Immature natural killer cell (primary cell): ENCODE measurements around the gene MCOLN1. TPM values are rescaled to one million over a fixed set of nuclear protein-coding genes. Genes with fewer than 3 reads are reported as not detected.
A peak's percentile ranks its signal among the peaks of the same experiment; 100 is the strongest.

Experiments used
- DNase-seq, 3 donors: peaks; one replicate each; pipeline ENCODE4 v3.0.0; 2022; ENCODE audit warnings: mixed read lengths in 1 of 3
- H3K27ac Mint-ChIP-seq, 6 donors: one replicate each; pipeline ENCODE4 v1.8.0; 2020; ENCODE audit warnings: mixed read lengths in 6 of 6, mild to moderate bottlenecking in 5 of 6, inconsistent platforms in 4 of 6, moderate library complexity in 3 of 6
- H3K27me3 Mint-ChIP-seq, 3 donors: one replicate each; pipeline ENCODE4 v1.8.0; 2020 to 2021; ENCODE audit warnings: low read depth in 3 of 3, mild to moderate bottlenecking in 3 of 3, mixed read lengths in 3 of 3, moderate library complexity in 3 of 3, inconsistent platforms in 1 of 3
- H3K36me3 Mint-ChIP-seq, 3 donors: one replicate each; pipeline ENCODE4 v1.8.0; 2020; ENCODE audit warnings: mixed read lengths in 3 of 3, inconsistent platforms in 2 of 3, mild to moderate bottlenecking in 2 of 3
- H3K4me1 Mint-ChIP-seq, 2 donors: one replicate each; pipeline ENCODE4 v1.8.0; 2020; ENCODE audit warnings: inconsistent platforms in 2 of 2, mild to moderate bottlenecking in 2 of 2, mixed read lengths in 2 of 2, moderate library complexity in 1 of 2
- H3K4me3 Mint-ChIP-seq, 5 donors: one replicate each; pipeline ENCODE4 v1.8.0; 2020; ENCODE audit warnings: mild to moderate bottlenecking in 5 of 5, mixed read lengths in 5 of 5, inconsistent platforms in 3 of 5, moderate library complexity in 3 of 5
- H3K9me3 Mint-ChIP-seq, 6 donors: one replicate each; pipeline ENCODE4 v1.8.0; 2020; ENCODE audit warnings: mild to moderate bottlenecking in 6 of 6, mixed read lengths in 6 of 6, inconsistent platforms in 4 of 6, moderate library complexity in 3 of 6
- polyA plus RNA-seq, 3 donors: library from polyadenylated mRNA; unstranded; fragments of 300-500 nt; fragmentation: Illumina TruSeq; gene quantifications; one replicate each; pipeline ENCODE4 v1.2.3, GENCODE V29; 2021

The MCOLN1 gene
- polyA plus RNA-seq, 3 donors from 2014 or later = 6.6 to 17.1 (median 9.5) TPM

- Mint-ChIP-seq H3K4me3 (peak overlapping the region in 3 of 5 donors; percentile 12 to 42 (median 21)), H3K27ac (no peak overlapping the region), H3K36me3 (peaks cover 0 to 3% (median 0%) of the 10 kb centered on the region in 3 donors), H3K4me1 (peaks cover 14% of the 10 kb centered on the region in 2 donors), H3K9me3 (no peaks in the 10 kb centered on the region), H3K27me3 (peaks cover 5 to 12% (median 7%) of the 10 kb centered on the region in 3 donors)
- DNase-seq = no peak
These were observed 2.1 kb downstream of the MCOLN1 start for GRCh38 chr19:7524523-7524922.

DNA sequence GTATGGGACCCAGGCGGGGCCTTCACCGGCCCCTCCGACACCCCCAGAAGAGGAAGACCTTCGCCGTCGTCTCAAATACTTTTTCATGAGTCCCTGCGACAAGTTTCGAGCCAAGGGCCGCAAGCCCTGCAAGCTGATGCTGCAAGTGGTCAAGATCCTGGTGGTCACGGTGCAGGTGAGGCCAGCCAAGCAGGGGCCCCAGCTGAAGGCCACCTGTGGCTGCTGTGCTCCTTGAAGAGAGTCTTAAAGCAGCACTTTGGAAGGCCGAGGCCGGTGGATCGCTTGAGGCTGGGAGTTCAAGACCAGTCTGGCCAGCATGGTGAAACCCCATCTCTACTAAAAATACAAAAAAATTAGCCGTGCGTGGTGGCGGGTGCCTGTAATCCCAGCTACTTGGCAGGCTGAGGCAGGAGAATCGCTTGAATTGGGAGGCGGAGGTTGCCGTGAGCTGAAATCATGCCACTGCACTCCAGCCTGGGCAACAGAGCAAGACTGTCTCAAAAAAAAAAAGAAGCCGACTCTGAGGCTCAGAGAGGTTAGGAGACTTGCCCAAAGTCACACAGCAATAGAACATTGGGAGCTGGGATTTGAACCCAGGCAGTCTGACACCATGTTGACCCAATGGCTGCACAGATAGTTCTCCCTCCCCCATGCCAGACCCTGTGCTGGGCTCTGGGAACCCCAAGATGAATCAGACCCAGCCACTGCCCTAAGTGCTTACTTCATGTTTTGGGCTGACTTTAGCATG lies 2.7 kb downstream of the MCOLN1 start:
- H3K9me3 Mint-ChIP-seq = no peaks in the 10 kb centered on the region
- H3K27me3 Mint-ChIP-seq = peaks cover 5 to 13% (median 7%) of the 10 kb centered on the region in 3 donors
- peak overlapping the region in 1 of 5 donors; percentile 38 for H3K4me3 Mint-ChIP-seq
- no peak overlapping the region for H3K27ac Mint-ChIP-seq
- peaks cover 0 to 3% (median 0%) of the 10 kb centered on the region in 3 donors for H3K36me3 Mint-ChIP-seq
- DNase-seq = no peak
- H3K4me1 Mint-ChIP-seq = peaks cover 14% of the 10 kb centered on the region in 2 donors

GRCh38 chr19:7526059-7526929 lies 3.9 kb downstream of the MCOLN1 start:
- peaks cover 12 to 14% of the 10 kb centered on the region in 2 donors for H3K4me1 Mint-ChIP-seq
- no peak overlapping the region for H3K4me3 Mint-ChIP-seq
- no peak overlapping the region for H3K27ac Mint-ChIP-seq

GRCh38 chr19:7527516-7528191 lies 5.2 kb downstream of the MCOLN1 start:
- H3K4me3 Mint-ChIP-seq = no peak overlapping the region
- peaks cover 0 to 6% (median 0%) of the 10 kb centered on the region in 3 donors for H3K36me3 Mint-ChIP-seq
- no peaks in the 10 kb centered on the region for H3K9me3 Mint-ChIP-seq
- no peak overlapping the region for H3K27ac Mint-ChIP-seq
- no peak for DNase-seq
- peaks cover under 1 to 6% of the 10 kb centered on the region in 2 donors for H3K4me1 Mint-ChIP-seq
- peaks cover 0 to 7% (median 0%) of the 10 kb centered on the region in 3 donors for H3K27me3 Mint-ChIP-seq

More at GRCh38 chr19:7526059-7526929, 3.9 kb downstream of the MCOLN1 start:
- peaks cover 5 to 13% (median 7%) of the 10 kb centered on the region in 3 donors for H3K27me3 Mint-ChIP-seq
- no peaks in the 10 kb centered on the region for H3K9me3 Mint-ChIP-seq
- H3K36me3 Mint-ChIP-seq = peaks cover 0 to 6% (median 0%) of the 10 kb centered on the region in 3 donors
- DNase-seq = no peak

GRCh38 chr19:7528192-7528519 lies 5.7 kb downstream of the MCOLN1 start:
- no peak for DNase-seq
- H3K4me3 Mint-ChIP-seq = no peak overlapping the region
- H3K27me3 Mint-ChIP-seq = peaks cover 0 to 7% (median 0%) of the 10 kb centered on the region in 3 donors
- H3K27ac Mint-ChIP-seq = no peak overlapping the region
- H3K4me1 Mint-ChIP-seq = peaks cover 6 to 7% of the 10 kb centered on the region in 2 donors
- H3K9me3 Mint-ChIP-seq = no peaks in the 10 kb centered on the region
- H3K36me3 Mint-ChIP-seq = peaks cover 0 to 6% (median 0%) of the 10 kb centered on the region in 3 donors

DNA sequence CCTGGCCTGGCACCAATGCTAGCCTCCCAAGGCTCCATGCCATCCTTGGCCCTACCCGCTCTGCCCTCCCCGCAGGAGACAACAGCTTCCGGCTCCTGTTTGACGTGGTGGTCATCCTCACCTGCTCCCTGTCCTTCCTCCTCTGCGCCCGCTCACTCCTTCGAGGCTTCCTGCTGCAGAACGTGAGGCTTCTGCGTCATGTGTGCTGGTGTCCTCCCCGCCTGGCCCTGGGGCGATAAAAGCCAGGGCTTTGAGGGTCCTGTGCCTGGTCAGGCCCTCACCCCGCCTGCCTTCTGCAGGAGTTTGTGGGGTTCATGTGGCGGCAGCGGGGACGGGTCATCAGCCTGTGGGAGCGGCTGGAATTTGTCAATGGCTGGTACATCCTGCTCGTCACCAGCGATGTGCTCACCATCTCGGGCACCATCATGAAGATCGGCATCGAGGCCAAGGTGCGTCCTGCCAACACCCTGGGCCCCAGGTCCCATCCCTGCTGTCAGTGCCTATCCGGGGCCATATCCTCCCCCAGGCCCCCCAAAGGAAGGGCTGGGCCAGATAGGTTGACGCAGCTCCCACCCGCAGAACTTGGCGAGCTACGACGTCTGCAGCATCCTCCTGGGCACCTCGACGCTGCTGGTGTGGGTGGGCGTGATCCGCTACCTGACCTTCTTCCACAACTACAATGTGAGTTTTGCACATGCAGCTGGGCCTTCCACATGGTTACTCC lies 6.3 kb downstream of the MCOLN1 start:
- no peaks in the 10 kb centered on the region for H3K9me3 Mint-ChIP-seq
- H3K4me1 Mint-ChIP-seq = peaks cover 4 to 10% of the 10 kb centered on the region in 2 donors
- peak overlapping the region in 1 of 6 donors; percentile 51 for H3K27ac Mint-ChIP-seq
- peaks cover 0 to 6% (median 0%) of the 10 kb centered on the region in 3 donors for H3K36me3 Mint-ChIP-seq
- H3K4me3 Mint-ChIP-seq = no peak overlapping the region
- H3K27me3 Mint-ChIP-seq = peaks cover 0 to 2% (median 0%) of the 10 kb centered on the region in 3 donors
- DNase-seq = no peak

- DNase-seq = no peak
- H3K4me1 Mint-ChIP-seq = peaks cover 7 to 16% of the 10 kb centered on the region in 2 donors
- no peak overlapping the region for H3K27ac Mint-ChIP-seq
- no peaks in the 10 kb centered on the region for H3K9me3 Mint-ChIP-seq
- peaks cover 0 to 6% (median 0%) of the 10 kb centered on the region in 3 donors for H3K36me3 Mint-ChIP-seq
- H3K4me3 Mint-ChIP-seq = no peak overlapping the region
- peaks cover 0 to 2% (median 0%) of the 10 kb centered on the region in 3 donors for H3K27me3 Mint-ChIP-seq
These were observed 6.8 kb downstream of the MCOLN1 start for GRCh38 chr19:7529246-7529600.

DNA sequence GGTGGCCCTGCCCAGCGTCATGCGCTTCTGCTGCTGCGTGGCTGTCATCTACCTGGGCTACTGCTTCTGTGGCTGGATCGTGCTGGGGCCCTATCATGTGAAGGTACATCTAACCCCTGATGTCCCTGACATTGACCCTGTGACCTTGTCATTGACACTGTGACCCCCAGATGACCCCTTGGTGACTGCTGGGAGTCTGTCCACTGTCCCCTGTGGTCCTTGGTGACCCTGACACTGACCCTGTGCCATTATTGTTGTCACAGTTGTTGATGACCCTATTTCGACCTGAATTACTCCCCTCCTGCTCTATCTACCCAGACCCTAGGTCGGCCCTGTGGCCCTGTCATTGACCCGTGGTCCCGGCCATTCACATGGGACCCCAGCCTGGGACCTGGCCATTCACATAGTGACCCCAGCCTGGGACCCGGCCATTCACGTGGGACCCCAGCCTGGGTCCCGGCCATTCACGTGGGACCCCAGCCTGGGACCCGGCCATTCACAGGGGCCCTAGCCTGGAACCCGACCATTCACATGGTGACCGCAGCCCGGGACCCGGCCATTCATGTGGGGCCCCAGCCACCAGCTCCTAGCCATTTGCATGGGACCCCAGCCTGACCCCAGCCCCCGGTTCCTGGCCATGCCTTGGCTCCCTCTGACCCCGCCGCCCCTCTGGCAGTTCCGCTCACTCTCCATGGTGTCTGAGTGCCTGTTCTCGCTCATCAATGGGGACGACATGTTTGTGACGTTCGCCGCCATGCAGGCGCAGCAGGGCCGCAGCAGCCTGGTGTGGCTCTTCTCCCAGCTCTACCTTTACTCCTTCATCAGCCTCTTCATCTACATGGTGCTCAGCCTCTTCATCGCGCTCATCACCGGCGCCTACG lies 7.4 kb downstream of the MCOLN1 start:
- H3K27ac Mint-ChIP-seq = no peak overlapping the region
- H3K4me1 Mint-ChIP-seq = peaks cover 12 to 22% of the 10 kb centered on the region in 2 donors

DNA sequence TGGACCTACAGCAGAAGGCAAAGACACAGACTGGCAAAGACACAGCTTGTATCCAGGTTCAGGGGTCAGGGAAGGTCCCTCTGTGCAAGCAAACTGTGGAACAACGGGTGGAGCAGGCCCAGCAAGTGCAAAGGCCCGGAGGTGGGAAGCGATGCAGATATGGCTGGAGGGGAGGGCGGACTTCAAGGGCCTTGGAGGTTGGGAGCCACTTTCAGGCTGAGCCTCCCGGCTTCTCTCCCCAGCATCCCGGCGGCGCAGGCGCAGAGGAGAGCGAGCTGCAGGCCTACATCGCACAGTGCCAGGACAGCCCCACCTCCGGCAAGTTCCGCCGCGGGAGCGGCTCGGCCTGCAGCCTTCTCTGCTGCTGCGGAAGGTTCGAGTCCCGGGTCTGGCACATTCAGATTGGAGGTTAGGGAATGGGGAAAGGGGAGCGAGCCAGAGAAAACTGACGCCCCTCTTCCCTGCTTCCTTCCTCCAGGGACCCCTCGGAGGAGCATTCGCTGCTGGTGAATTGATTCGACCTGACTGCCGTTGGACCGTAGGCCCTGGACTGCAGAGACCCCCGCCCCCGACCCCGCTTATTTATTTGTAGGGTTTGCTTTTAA lies 11.0 kb downstream of the MCOLN1 start:
- H3K27me3 Mint-ChIP-seq = peaks cover 0 to 3% (median 3%) of the 10 kb centered on the region in 3 donors
- no peak for DNase-seq
- no peaks in the 10 kb centered on the region for H3K9me3 Mint-ChIP-seq
- H3K4me3 Mint-ChIP-seq = peak overlapping the region; percentile 92 to 95 (median 93)
- peaks cover 0 to 6% (median 0%) of the 10 kb centered on the region in 3 donors for H3K36me3 Mint-ChIP-seq
- peaks cover 25 to 36% of the 10 kb centered on the region in 2 donors for H3K4me1 Mint-ChIP-seq
- H3K27ac Mint-ChIP-seq = peak overlapping the region in 5 of 6 donors; percentile 46 to 85 (median 76)

More for the DNA sequence above, 7.4 kb downstream of the MCOLN1 start:
- Mint-ChIP-seq H3K9me3 (no peaks in the 10 kb centered on the region), H3K27me3 (peaks cover 0 to 3% (median 2%) of the 10 kb centered on the region in 3 donors), H3K4me3 (no peak overlapping the region), H3K36me3 (peaks cover 0 to 6% (median 0%) of the 10 kb centered on the region in 3 donors)
- DNase-seq = no peak

GRCh38 chr19:7533925-7534480 lies 11.6 kb downstream of the MCOLN1 start:
- peak overlapping the region; percentile 92 to 95 (median 93) for H3K4me3 Mint-ChIP-seq
- no peaks in the 10 kb centered on the region for H3K9me3 Mint-ChIP-seq
- peak overlapping the region; percentile 46 to 87 (median 84) for H3K27ac Mint-ChIP-seq
- peaks cover 0 to 3% (median 3%) of the 10 kb centered on the region in 3 donors for H3K27me3 Mint-ChIP-seq
- H3K4me1 Mint-ChIP-seq = peaks cover 26 to 36% of the 10 kb centered on the region in 2 donors
- H3K36me3 Mint-ChIP-seq = peaks cover 0 to 5% (median 0%) of the 10 kb centered on the region in 3 donors
- DNase-seq = peak; percentile 75 to 76 (median 76)

DNA sequence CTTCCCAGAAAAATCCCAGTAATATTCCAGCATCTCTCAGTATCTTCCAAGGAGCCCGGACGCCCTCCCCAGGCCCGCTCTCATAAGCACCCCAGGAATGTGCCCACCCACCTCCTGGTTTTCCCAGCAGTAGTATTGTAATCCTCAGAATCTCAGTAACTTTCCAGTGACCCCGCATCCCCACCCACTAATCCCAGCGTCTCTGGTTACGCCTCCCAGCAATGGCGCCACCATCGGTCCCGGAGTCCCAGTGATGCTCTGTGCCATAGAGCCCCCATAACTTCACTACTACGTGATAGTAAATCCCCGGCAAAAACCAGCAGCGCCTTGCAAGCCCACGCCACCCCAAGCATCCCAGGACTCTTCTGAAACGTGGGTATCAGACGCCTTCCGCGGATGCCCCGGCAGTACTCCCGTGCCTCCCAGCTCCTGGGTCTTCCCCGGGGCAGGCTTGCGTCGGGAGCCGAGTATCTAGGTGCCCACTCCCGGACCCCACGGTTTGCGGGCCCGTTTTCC lies 12.2 kb downstream of the MCOLN1 start:
- no peak for DNase-seq
- Mint-ChIP-seq H3K4me1 (peaks cover 26 to 36% of the 10 kb centered on the region in 2 donors), H3K27ac (peak overlapping the region; percentile 46 to 87 (median 82)), H3K36me3 (peaks cover 0 to 3% (median 0%) of the 10 kb centered on the region in 3 donors), H3K27me3 (peaks cover 0 to 3% (median 3%) of the 10 kb centered on the region in 3 donors), H3K4me3 (peak overlapping the region; percentile 92 to 95 (median 93)), H3K9me3 (no peaks in the 10 kb centered on the region)
